Lung (tissue), 12 donors: ENCODE results near the gene NDUFAF3. TPM values are rescaled to one million over a fixed set of nuclear protein-coding genes. Genes with fewer than 3 reads are reported as not detected.

Experiments
- ATAC-seq: fragments of 200-7000 bp; cut with Tn5 transposase; one replicate; pipeline ENCODE4 v1.9.1; 2020; ENCODE audit warnings: moderate number of reproducible peaks; ENCODE audit not compliant: insufficient read depth, low FRiP score
- DNase-seq, 3 donors: peaks; one replicate each; pipeline ENCODE4 v3.0.0-alpha.2; 2013 to 2017
- H3K27ac ChIP-seq, 2 donors: one replicate each; pipeline ENCODE4 v1.5.1; 2013; ENCODE audit warnings: mild to moderate bottlenecking in 2 of 2, moderate library complexity in 2 of 2, control low read depth in 1 of 2, inconsistent platforms in 1 of 2, low read depth in 1 of 2, low read length in 1 of 2
- H3K27me3 ChIP-seq, 3 donors: one replicate each; pipeline ENCODE4 v1.5.1; 2013; ENCODE audit warnings: low read length in 2 of 3; ENCODE audit not compliant: control insufficient read depth in 3 of 3, insufficient read depth in 3 of 3
- H3K36me3 ChIP-seq, 4 donors: one replicate each; pipeline ENCODE4 v1.5.1; 2013; ENCODE audit warnings: low read length in 4 of 4, mild to moderate bottlenecking in 1 of 4, moderate library complexity in 1 of 4; ENCODE audit not compliant: control insufficient read depth in 4 of 4, insufficient read depth in 4 of 4
- H3K4me1 ChIP-seq, 5 donors: one replicate each; pipeline ENCODE4 v1.5.1; 2013; ENCODE audit warnings: low read length in 5 of 5, mild to moderate bottlenecking in 2 of 5, moderate library complexity in 1 of 5; ENCODE audit not compliant: control insufficient read depth in 5 of 5, insufficient read depth in 5 of 5
- H3K4me3 ChIP-seq: one replicate; pipeline ENCODE4 v1.5.1; 2013; ENCODE audit warnings: mild to moderate bottlenecking, control low read depth, moderate library complexity
- H3K9ac ChIP-seq, 2 donors: one replicate each; pipeline ENCODE4 v1.5.1; 2013; ENCODE audit warnings: low read length in 2 of 2, control low read depth in 1 of 2; ENCODE audit not compliant: insufficient read depth in 1 of 2
- H3K9me3 ChIP-seq, 4 donors: one replicate each; pipeline ENCODE4 v1.5.1; 2013; ENCODE audit warnings: low read length in 3 of 4, mild to moderate bottlenecking in 1 of 4, moderate library complexity in 1 of 4; ENCODE audit not compliant: control insufficient read depth in 4 of 4, insufficient read depth in 3 of 4
- CTCF ChIP-seq: IDR thresholded peaks from 2 replicates; pipeline ENCODE4 v1.5.1; 2012; ENCODE audit warnings: mild to moderate bottlenecking; ENCODE audit errors: control extremely low read depth, extremely low read depth
- WGBS, 2 donors: extraction: QIAGEN DNeasy Blood & Tissue Kit; methylation state at CpG; one replicate each; pipeline ENCODE4 v1.1.7; 2013; 5-methylcytosine and 5-hydroxymethylcytosine counted together
- polyA plus RNA-seq, 2 donors: library from polyadenylated mRNA; stranded (reverse); fragments of 200-250 nt; gene quantifications; one replicate each; pipeline ENCODE4 v1.2.1, GENCODE V29; 2013
- total RNA-seq, 2 donors: library from RNA; depleted of rRNA in 1 of 2; stranded (reverse); fragments of >200 nt in 1 of 2; gene quantifications; one replicate each; pipeline ENCODE4 v1.2.1, GENCODE V29; 2014 to 2021
- donor health status: control.
- donor health status: control.
- donor health status: Bipolar disorder and iron deficiency.
- donor health status: healthy.
- donor health status: DM: yes; HTN: yes; CAD: no.

Gene NDUFAF3
- total and polyA plus RNA-seq, 4 donors, result 49.9 to 143 (median 110) TPM

DNA sequence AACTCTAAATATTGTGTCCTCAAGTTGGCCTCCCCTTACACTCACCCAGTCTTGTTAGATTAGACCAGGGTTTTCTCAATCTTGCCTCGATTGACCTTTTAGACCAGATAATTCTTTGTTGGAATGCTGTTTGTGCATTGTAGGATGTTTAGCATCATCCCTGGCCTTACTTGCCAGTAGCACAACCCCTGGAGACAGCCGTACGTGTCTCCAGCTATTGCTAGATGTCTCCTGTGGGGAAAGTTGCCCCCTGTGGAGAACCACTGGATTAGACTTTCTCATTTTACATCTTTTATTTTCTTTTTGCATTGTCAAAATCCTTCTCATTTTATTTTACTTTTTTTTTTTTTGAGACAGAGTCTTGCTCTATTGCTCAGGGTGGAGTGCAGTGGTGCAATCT is 12.5 kb upstream of the NDUFAF3 start:
- Histone ChIP-seq H3K27ac (no peak overlapping the region), H3K4me1 (peaks cover 0 to 14% (median 0%) of the 10 kb centered on the region in 5 donors), H3K4me3 (no peak overlapping the region), H3K27me3 (no peaks in the 10 kb centered on the region), H3K36me3 (peaks cover 3 to 26% (median 13%) of the 10 kb centered on the region in 4 donors), H3K9ac (no peak overlapping the region), H3K9me3 (no peaks in the 10 kb centered on the region)
- TF ChIP-seq CTCF, result no peak
- DNase-seq (no peak), ATAC-seq (no peak)
- WGBS, 2 donors, result 84 to 85% methylated on average over 3 of the region's 3 CpGs

DNA sequence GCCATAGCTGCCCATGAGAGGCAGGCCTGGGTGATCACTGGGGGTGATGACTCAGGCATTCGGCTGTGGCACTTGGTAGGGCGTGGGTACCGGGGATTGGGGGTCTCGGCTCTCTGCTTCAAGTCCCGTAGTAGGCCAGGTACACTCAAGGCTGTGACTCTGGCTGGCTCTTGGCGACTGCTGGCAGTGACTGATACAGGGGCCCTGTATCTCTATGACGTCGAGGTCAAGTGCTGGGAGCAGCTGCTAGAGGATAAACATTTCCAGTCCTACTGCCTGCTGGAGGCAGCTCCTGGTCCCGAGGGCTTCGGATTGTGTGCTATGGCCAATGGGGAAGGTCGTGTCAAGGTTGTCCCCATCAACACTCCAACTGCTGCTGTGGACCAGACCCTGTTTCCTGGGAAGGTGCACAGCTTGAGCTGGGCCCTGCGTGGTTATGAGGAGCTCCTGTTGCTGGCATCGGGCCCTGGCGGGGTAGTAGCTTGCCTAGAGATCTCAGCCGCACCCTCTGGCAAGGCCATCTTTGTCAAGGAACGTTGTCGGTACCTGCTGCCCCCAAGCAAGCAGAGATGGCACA is 9.4 kb upstream of the NDUFAF3 start:
- H3K27me3 ChIP-seq, result no peaks in the 10 kb centered on the region
- H3K4me3 ChIP-seq, result no peak overlapping the region
- TF ChIP-seq CTCF, result no peak
- H3K36me3 ChIP-seq, result peaks cover 12 to 45% (median 30%) of the 10 kb centered on the region in 4 donors
- peaks cover 0 to 10% (median 4%) of the 10 kb centered on the region in 5 donors for H3K4me1 ChIP-seq
- H3K27ac ChIP-seq, result peak overlapping the region in 1 of 2 donors; percentile 30
- WGBS, 2 donors, result 79 to 92% methylated on average over 17 of the region's 17 CpGs
- no peaks in the 10 kb centered on the region for H3K9me3 ChIP-seq
- DNase-seq, result no peak
- H3K9ac ChIP-seq, result no peak overlapping the region
- ATAC-seq, result no peak

DNA sequence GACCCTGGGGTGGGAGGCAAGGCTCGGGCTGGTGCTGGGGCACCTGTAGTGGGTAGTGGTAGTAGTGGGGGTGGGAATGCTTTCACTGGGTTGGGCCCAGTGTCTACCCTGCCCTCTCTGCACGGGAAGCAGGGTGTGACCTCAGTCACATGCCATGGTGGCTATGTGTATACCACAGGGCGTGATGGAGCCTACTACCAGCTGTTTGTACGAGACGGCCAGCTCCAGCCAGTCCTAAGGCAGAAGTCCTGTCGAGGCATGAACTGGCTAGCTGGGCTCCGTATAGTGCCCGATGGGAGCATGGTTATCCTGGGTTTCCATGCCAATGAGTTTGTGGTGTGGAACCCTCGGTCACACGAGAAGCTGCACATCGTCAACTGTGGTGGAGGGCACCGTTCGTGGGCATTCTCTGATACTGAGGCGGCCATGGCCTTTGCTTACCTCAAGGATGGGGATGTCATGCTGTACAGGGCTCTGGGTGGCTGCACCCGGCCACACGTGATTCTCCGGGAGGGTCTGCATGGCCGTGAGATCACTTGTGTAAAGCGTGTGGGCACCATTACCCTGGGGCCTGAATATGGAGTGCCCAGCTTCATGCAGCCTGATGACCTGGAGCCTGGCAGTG is 8.7 kb upstream of the NDUFAF3 start:
- WGBS, 2 donors, result 82 to 87% methylated on average over 19 of the region's 19 CpGs
- no peaks in the 10 kb centered on the region for H3K27me3 ChIP-seq
- H3K27ac ChIP-seq, result peak overlapping the region in 1 of 2 donors; percentile 30
- H3K36me3 ChIP-seq, result peaks cover 12 to 45% (median 30%) of the 10 kb centered on the region in 4 donors
- no peaks in the 10 kb centered on the region for H3K9me3 ChIP-seq
- no peak overlapping the region for H3K4me3 ChIP-seq
- DNase-seq (no peak), ATAC-seq (no peak)
- H3K4me1 ChIP-seq, result peaks cover 0 to 10% (median 6%) of the 10 kb centered on the region in 5 donors
- TF ChIP-seq CTCF, result no peak
- H3K9ac ChIP-seq, result no peak overlapping the region
